Adrenal gland (tissue), 12 donors: ENCODE data around the gene TEX53. TPM values are rescaled to one million over a fixed set of nuclear protein-coding genes. Genes with fewer than 3 reads are reported as not detected.
A peak's percentile ranks its signal among the peaks of the same experiment; 100 is the strongest.

ENCODE experiments used
- DNase-seq, 7 donors: peaks; one replicate each; pipeline ENCODE4 v3.0.0-alpha.2; 2019 to 2020
- H3K27ac ChIP-seq, 5 donors: fragments of 200-600 bp; sonication (generic) in 4 of 5; 1 replicate in 3 of 5; 2 replicates in 2 of 5; pipeline versions ENCODE4 v1.5.1 to v1.8.0; 2016 to 2020; ENCODE audit warnings: mild to moderate bottlenecking in 1 of 5
- H3K27me3 ChIP-seq: fragments of 200-600 bp; 2 replicates; pipeline ENCODE4 v1.8.0; 2021
- H3K36me3 ChIP-seq, 2 donors: fragments of 200-600 bp; replicated peaks in 1 of 2; 1 replicate in 1 of 2; 2 replicates in 1 of 2; pipeline versions ENCODE4 v1.5.1 to v1.8.0; 2018 to 2022
- H3K4me1 ChIP-seq, 2 donors: fragments of 200-600 bp; replicated peaks in 1 of 2; 1 replicate in 1 of 2; 2 replicates in 1 of 2; pipeline versions ENCODE4 v1.5.1 to v1.8.0; 2018 to 2021
- H3K4me3 ChIP-seq, 4 donors: fragments of 200-600 bp; sonication (generic) in 3 of 4; one replicate each; pipeline ENCODE4 v1.5.1; 2016 to 2018
- H3K9me3 ChIP-seq, 3 donors: fragments of 200-600 bp; sonication (generic) in 1 of 3; replicated peaks in 1 of 3; 1 replicate in 2 of 3; 2 replicates in 1 of 3; pipeline versions ENCODE4 v1.5.1 to v1.8.0; 2016 to 2021
- POLR2A ChIP-seq, 2 donors: fragments of 450-650 bp; IDR thresholded peaks; one replicate each; pipeline ENCODE4 v1.6.1; 2017; ENCODE audit warnings: antibody characterized with exemption in 2 of 2, mild to moderate bottlenecking in 2 of 2, moderate library complexity in 1 of 2
- WGBS, 4 donors: extraction: QIAGEN DNeasy Blood & Tissue Kit in 2 of 4; methylation state at CpG; one replicate each; pipeline versions ENCODE4 v1.1.5 to v1.1.7; 2013 to 2017; 5-methylcytosine and 5-hydroxymethylcytosine counted together
- intact Hi-C, 2 donors: fragments of 100-400 bp; cut with DNase I; formaldehyde crosslinking; loops; one replicate each; pipeline versions ENCODE4 v1.14.1 to v1.15.0; 2022 to 2023
- polyA plus RNA-seq, 3 donors: library from polyadenylated mRNA; stranded (reverse); fragments of 200-250 nt in 2 of 3; fragments of 350-450 nt in 1 of 3; fragmentation: Illumina TruSeq in 1 of 3; extraction: RNeasy Lipid Tissue Mini Kit (QIAGEN cat#74804) in 1 of 3; gene quantifications; one replicate each; pipeline ENCODE4 v1.2.3, GENCODE V29; 2013 to 2014
- total RNA-seq, 9 donors: library from RNA; depleted of rRNA in 4 of 9; stranded (reverse); fragments of >200 nt in 4 of 9; fragments of 120-200 nt in 1 of 9; fragmentation: NEBNext Ultra II Directional in 1 of 9; extraction: Animal tissue kit (Norgen Biotek cat#: 25700) in 1 of 9; gene quantifications; one replicate each; pipeline versions ENCODE4 v1.1.0 to v1.2.4, GENCODE V29; 2013 to 2023
- TF ChIP-seq, protein P1 (sequence below), 6 experiments: fragments of 450-650 bp in 4 of 6; fragments of 200-600 bp in 2 of 6; sonication (generic) in 1 of 6; IDR thresholded peaks; 1 replicate in 5 of 6; 2 replicates in 1 of 6; pipeline versions ENCODE4 v1.5.1 to v1.8.0; 2016 to 2021; ENCODE audit warnings: antibody characterized with exemption in 6 of 6, mild to moderate bottlenecking in 2 of 6, moderate library complexity in 1 of 6
- donor health status: healthy with polysubstance abuse.
- donor health status: Bipolar disorder and iron deficiency.
- donor health status: DM: yes; HTN: yes; CAD: no.
- donor health status: DM: no; HTN: no; CAD: no.
- donor health status: DM: no; HTN: no; CAD: no.
- donor health status: DM: yes; HTN: yes; CAD: no.

TEX53 gene
- total and polyA plus RNA-seq, 12 donors: not detected

DNA sequence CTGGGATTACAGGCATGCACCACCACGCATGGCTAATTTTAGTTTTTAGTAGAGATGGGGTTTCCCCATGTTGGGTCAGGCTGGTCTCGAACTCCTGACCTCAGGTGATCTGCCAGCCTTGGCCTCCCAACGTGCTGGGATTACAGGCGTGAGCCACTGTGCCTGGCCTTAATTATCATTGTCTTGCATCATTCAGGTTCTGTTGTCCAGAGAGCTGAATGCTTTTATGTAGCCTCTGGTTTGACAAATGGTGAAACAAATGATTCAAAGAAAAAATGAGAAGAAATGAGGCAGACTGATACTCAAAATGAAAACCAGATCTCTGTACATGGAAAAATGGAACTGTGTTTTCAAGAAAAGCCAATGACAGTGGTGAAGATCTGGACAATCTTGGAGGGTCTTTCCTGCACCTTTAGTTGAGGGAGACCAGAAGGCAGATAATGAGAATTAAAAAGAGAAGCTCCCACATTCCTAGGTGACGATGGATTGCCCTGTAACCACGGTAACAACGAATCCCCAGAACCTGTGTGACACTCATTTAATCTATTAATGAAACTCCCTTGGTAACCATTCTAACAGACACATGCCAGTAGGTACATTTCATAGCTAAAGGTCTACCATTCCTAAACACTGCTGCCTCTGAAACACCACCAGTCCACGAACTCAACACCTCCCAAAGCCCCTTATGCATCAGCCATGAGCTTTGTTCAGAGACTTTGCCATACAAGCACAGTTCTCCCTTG is 22.8 kb upstream of the TEX53 start:
- TF ChIP-seq, protein P1, sequence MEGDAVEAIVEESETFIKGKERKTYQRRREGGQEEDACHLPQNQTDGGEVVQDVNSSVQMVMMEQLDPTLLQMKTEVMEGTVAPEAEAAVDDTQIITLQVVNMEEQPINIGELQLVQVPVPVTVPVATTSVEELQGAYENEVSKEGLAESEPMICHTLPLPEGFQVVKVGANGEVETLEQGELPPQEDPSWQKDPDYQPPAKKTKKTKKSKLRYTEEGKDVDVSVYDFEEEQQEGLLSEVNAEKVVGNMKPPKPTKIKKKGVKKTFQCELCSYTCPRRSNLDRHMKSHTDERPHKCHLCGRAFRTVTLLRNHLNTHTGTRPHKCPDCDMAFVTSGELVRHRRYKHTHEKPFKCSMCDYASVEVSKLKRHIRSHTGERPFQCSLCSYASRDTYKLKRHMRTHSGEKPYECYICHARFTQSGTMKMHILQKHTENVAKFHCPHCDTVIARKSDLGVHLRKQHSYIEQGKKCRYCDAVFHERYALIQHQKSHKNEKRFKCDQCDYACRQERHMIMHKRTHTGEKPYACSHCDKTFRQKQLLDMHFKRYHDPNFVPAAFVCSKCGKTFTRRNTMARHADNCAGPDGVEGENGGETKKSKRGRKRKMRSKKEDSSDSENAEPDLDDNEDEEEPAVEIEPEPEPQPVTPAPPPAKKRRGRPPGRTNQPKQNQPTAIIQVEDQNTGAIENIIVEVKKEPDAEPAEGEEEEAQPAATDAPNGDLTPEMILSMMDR (IDR thresholded peaks at IDR 0.05): no peak
- TF ChIP-seq POLR2A (IDR thresholded peaks at IDR 0.05): no peak
- Histone ChIP-seq H3K27me3 (no peaks in the 10 kb centered on the region), H3K4me1 (no peaks in the 10 kb centered on the region), H3K9me3 (no peaks in the 10 kb centered on the region), H3K4me3 (no peak overlapping the region), H3K27ac (no peak overlapping the region), H3K36me3 (no peaks in the 10 kb centered on the region)
- no peak for DNase-seq
- WGBS, 4 donors: 67 to 75% (median 70%) methylated on average over 7 to 8 of the region's 8 CpGs
- intact Hi-C loops: loop anchor here (5.0 to 10.0 kb wide), 4 partner anchors 232 to 337 kb away; no protein-coding TSS in a partner anchor

DNA sequence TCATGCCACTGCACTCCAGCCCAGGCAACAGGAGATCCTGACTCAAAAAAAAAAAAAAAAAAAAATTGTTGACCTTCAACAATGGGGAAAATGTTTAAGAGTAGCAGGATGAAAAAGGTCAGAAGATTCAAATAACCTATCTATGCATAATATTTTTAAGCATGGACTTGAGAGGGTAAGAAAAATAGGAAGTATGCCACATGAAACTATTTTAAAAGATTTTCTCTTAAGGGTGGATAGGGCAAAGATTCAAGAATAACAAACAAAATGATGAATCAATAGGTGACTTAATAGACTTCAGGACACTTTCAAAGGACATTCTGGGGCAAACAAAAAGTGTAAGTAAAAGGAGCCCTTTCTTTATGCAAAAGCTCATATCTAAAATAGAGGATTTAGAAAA is 21.2 kb upstream of the TEX53 start:
- no peak overlapping the region for H3K4me3 ChIP-seq
- H3K9me3 ChIP-seq: no peaks in the 10 kb centered on the region
- H3K27ac ChIP-seq: no peak overlapping the region
- no peak for TF ChIP-seq POLR2A (IDR thresholded peaks at IDR 0.05)
- TF ChIP-seq, protein P1 (IDR thresholded peaks at IDR 0.05): no peak
- no peak for DNase-seq
- intact Hi-C loops: no loop called here
- peaks cover 3% of the 10 kb centered on the region for H3K27me3 ChIP-seq
- H3K4me1 ChIP-seq: no peaks in the 10 kb centered on the region
- H3K36me3 ChIP-seq: no peaks in the 10 kb centered on the region

GRCh38 chr9:114678130-114678529 is 20.5 kb upstream of the TEX53 start:
- intact Hi-C loops: no loop called here
- Histone ChIP-seq H3K36me3 (no peaks in the 10 kb centered on the region), H3K27ac (no peak overlapping the region), H3K27me3 (peaks cover 9% of the 10 kb centered on the region), H3K4me3 (no peak overlapping the region), H3K4me1 (no peaks in the 10 kb centered on the region), H3K9me3 (no peaks in the 10 kb centered on the region)
- no peak for DNase-seq
- TF ChIP-seq POLR2A (IDR thresholded peaks at IDR 0.05): no peak
- TF ChIP-seq, protein P1 (IDR thresholded peaks at IDR 0.05): no peak
- 72 to 88% (median 79%) methylated on average over 3 of the region's 3 CpGs for WGBS, 4 donors

GRCh38 chr9:114677418-114677817 is 19.8 kb upstream of the TEX53 start:
- peak in 1 of 7 donors; percentile 19 for DNase-seq
- WGBS, 4 donors: 41 to 49% (median 43%) methylated on average over 3 of the region's 3 CpGs

More at GRCh38 chr9:114677418-114677817, 19.8 kb upstream of the TEX53 start:
- Histone ChIP-seq H3K27me3 (peaks cover 9% of the 10 kb centered on the region), H3K4me3 (no peak overlapping the region), H3K36me3 (no peaks in the 10 kb centered on the region), H3K4me1 (no peaks in the 10 kb centered on the region), H3K9me3 (no peaks in the 10 kb centered on the region), H3K27ac (no peak overlapping the region)
- TF ChIP-seq POLR2A (IDR thresholded peaks at IDR 0.05): no peak
- TF ChIP-seq, protein P1 (IDR thresholded peaks at IDR 0.05): no peak
- intact Hi-C loops: no loop called here
